Lung (tissue), 12 donors: ENCODE measurements around the gene BRPF3. TPM values are rescaled to one million over a fixed set of nuclear protein-coding genes. Genes with fewer than 3 reads are reported as not detected.

Experiments used
- ATAC-seq: fragments of 200-7000 bp; cut with Tn5 transposase; one replicate; pipeline ENCODE4 v1.9.1; 2020; ENCODE audit warnings: moderate number of reproducible peaks; ENCODE audit not compliant: insufficient read depth, low FRiP score
- DNase-seq, 3 donors: peaks; one replicate each; pipeline ENCODE4 v3.0.0-alpha.2; 2013 to 2017
- H3K27ac ChIP-seq, 2 donors: one replicate each; pipeline ENCODE4 v1.5.1; 2013; ENCODE audit warnings: mild to moderate bottlenecking in 2 of 2, moderate library complexity in 2 of 2, control low read depth in 1 of 2, inconsistent platforms in 1 of 2, low read depth in 1 of 2, low read length in 1 of 2
- H3K27me3 ChIP-seq, 3 donors: one replicate each; pipeline ENCODE4 v1.5.1; 2013; ENCODE audit warnings: low read length in 2 of 3; ENCODE audit not compliant: control insufficient read depth in 3 of 3, insufficient read depth in 3 of 3
- H3K36me3 ChIP-seq, 4 donors: one replicate each; pipeline ENCODE4 v1.5.1; 2013; ENCODE audit warnings: low read length in 4 of 4, mild to moderate bottlenecking in 1 of 4, moderate library complexity in 1 of 4; ENCODE audit not compliant: control insufficient read depth in 4 of 4, insufficient read depth in 4 of 4
- H3K4me1 ChIP-seq, 5 donors: one replicate each; pipeline ENCODE4 v1.5.1; 2013; ENCODE audit warnings: low read length in 5 of 5, mild to moderate bottlenecking in 2 of 5, moderate library complexity in 1 of 5; ENCODE audit not compliant: control insufficient read depth in 5 of 5, insufficient read depth in 5 of 5
- H3K4me3 ChIP-seq: one replicate; pipeline ENCODE4 v1.5.1; 2013; ENCODE audit warnings: mild to moderate bottlenecking, control low read depth, moderate library complexity
- H3K9ac ChIP-seq, 2 donors: one replicate each; pipeline ENCODE4 v1.5.1; 2013; ENCODE audit warnings: low read length in 2 of 2, control low read depth in 1 of 2; ENCODE audit not compliant: insufficient read depth in 1 of 2
- H3K9me3 ChIP-seq, 4 donors: one replicate each; pipeline ENCODE4 v1.5.1; 2013; ENCODE audit warnings: low read length in 3 of 4, mild to moderate bottlenecking in 1 of 4, moderate library complexity in 1 of 4; ENCODE audit not compliant: control insufficient read depth in 4 of 4, insufficient read depth in 3 of 4
- WGBS, 2 donors: extraction: QIAGEN DNeasy Blood & Tissue Kit; methylation state at CpG; one replicate each; pipeline ENCODE4 v1.1.7; 2013; 5-methylcytosine and 5-hydroxymethylcytosine counted together
- polyA plus RNA-seq, 2 donors: library from polyadenylated mRNA; stranded (reverse); fragments of 200-250 nt; gene quantifications; one replicate each; pipeline ENCODE4 v1.2.1, GENCODE V29; 2013
- total RNA-seq, 2 donors: library from RNA; depleted of rRNA in 1 of 2; stranded (reverse); fragments of >200 nt in 1 of 2; gene quantifications; one replicate each; pipeline ENCODE4 v1.2.1, GENCODE V29; 2014 to 2021
- TF ChIP-seq, protein P1 (sequence below): IDR thresholded peaks from 2 replicates; pipeline ENCODE4 v1.5.1; 2012; ENCODE audit warnings: mild to moderate bottlenecking; ENCODE audit errors: control extremely low read depth, extremely low read depth
- donor health status: control.
- donor health status: control.
- donor health status: Bipolar disorder and iron deficiency.
- donor health status: healthy.
- donor health status: DM: yes; HTN: yes; CAD: no.

BRPF3 gene
- total and polyA plus RNA-seq, 4 donors = 7.8 to 29.2 (median 20.2) TPM

GRCh38 chr6:36272234-36272633 lies 75.7 kb downstream of the BRPF3 start:
- Histone ChIP-seq H3K4me1 (peaks cover 0 to 2% (median 0%) of the 10 kb centered on the region in 5 donors), H3K27me3 (peaks cover 0 to 2% (median 0%) of the 10 kb centered on the region in 3 donors), H3K9me3 (peaks cover 0 to 4% (median 0%) of the 10 kb centered on the region in 4 donors), H3K36me3 (no peaks in the 10 kb centered on the region), H3K4me3 (no peak overlapping the region), H3K9ac (no peak overlapping the region), H3K27ac (no peak overlapping the region)
- DNase-seq = no peak
- no peak for ATAC-seq
- TF ChIP-seq, protein P1, sequence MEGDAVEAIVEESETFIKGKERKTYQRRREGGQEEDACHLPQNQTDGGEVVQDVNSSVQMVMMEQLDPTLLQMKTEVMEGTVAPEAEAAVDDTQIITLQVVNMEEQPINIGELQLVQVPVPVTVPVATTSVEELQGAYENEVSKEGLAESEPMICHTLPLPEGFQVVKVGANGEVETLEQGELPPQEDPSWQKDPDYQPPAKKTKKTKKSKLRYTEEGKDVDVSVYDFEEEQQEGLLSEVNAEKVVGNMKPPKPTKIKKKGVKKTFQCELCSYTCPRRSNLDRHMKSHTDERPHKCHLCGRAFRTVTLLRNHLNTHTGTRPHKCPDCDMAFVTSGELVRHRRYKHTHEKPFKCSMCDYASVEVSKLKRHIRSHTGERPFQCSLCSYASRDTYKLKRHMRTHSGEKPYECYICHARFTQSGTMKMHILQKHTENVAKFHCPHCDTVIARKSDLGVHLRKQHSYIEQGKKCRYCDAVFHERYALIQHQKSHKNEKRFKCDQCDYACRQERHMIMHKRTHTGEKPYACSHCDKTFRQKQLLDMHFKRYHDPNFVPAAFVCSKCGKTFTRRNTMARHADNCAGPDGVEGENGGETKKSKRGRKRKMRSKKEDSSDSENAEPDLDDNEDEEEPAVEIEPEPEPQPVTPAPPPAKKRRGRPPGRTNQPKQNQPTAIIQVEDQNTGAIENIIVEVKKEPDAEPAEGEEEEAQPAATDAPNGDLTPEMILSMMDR = no peak
- WGBS, 2 donors = 81 to 85% methylated on average over 8 of the region's 8 CpGs

GRCh38 chr6:36273067-36273466 lies 76.5 kb downstream of the BRPF3 start:
- DNase-seq (no peak), ATAC-seq (no peak)
- WGBS, 2 donors = 96 to 97% methylated on average over 5 of the region's 5 CpGs
- Histone ChIP-seq H3K4me1 (peaks cover 0 to 2% (median 0%) of the 10 kb centered on the region in 5 donors), H3K27ac (no peak overlapping the region), H3K4me3 (no peak overlapping the region), H3K27me3 (peaks cover 0 to 2% (median 0%) of the 10 kb centered on the region in 3 donors), H3K36me3 (no peaks in the 10 kb centered on the region), H3K9ac (no peak overlapping the region), H3K9me3 (peaks cover 0 to 4% (median 0%) of the 10 kb centered on the region in 4 donors)
- TF ChIP-seq, protein P1 = no peak

DNA sequence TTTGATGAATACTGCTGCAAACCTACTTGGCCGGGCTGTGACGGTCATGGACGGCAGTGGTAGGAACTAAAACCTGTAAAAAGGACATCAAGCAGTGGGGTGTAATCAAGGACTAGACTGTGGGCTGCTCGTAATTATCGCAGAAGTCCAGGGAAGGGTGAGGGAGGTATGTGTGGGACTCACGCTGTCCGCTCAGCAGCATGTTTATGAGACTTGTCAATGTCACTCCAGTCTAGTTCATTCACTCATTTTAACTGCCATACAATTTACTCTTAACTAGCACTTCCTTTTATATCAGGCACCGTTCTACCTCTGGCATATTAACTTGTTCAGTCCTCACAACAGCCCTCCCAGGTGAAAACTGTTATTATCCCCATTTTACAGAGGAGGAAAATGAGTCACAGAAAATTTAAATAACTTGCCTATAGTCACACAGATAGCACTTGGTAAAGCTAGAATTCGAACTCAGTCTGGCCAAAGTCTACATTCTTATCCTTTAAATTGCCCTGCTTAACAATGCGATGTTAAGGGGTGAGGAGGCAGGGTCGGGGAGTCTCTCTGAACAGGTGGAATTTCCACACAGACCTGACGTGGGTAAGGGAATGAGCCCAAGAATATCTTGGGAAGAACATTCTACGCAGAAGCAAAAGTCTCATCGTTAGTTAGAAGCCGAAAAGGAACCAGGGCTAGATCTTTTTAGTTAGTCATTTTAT lies 77.4 kb downstream of the BRPF3 start:
- TF ChIP-seq, protein P1 = no peak
- DNase-seq = no peak
- no peaks in the 10 kb centered on the region for H3K36me3 ChIP-seq
- no peak overlapping the region for H3K27ac ChIP-seq
- 83 to 87% methylated on average over 15 of the region's 15 CpGs for WGBS, 2 donors
- no peak for ATAC-seq
- H3K27me3 ChIP-seq = peaks cover 0 to 2% (median 0%) of the 10 kb centered on the region in 3 donors
- no peaks in the 10 kb centered on the region for H3K4me1 ChIP-seq
- no peak overlapping the region for H3K9ac ChIP-seq
- H3K4me3 ChIP-seq = no peak overlapping the region
- H3K9me3 ChIP-seq = peaks cover 0 to 4% (median 0%) of the 10 kb centered on the region in 4 donors
